Breast epithelium (tissue), 4 donors: Measurements from ENCODE around the gene PARP1. TPM values are rescaled to one million over a fixed set of nuclear protein-coding genes. Genes with fewer than 3 reads are reported as not detected.

Source experiments
- DNase-seq, 2 donors: peaks; one replicate each; pipeline ENCODE4 v3.0.0-alpha.2; 2019; ENCODE audit warnings: low spot score in 2 of 2
- H3K27ac ChIP-seq, 2 donors: fragments of 200-600 bp; sonication (generic) in 1 of 2; one replicate each; pipeline ENCODE4 v1.5.1; 2016 to 2019; ENCODE audit warnings: mild to moderate bottlenecking in 1 of 2
- H3K27me3 ChIP-seq, 2 donors: fragments of 200-600 bp; sonication (generic) in 1 of 2; one replicate each; pipeline versions ENCODE4 v1.5.1 to v1.6.0; 2017 to 2019; ENCODE audit warnings: control low read depth in 1 of 2, mild to moderate bottlenecking in 1 of 2
- H3K36me3 ChIP-seq: fragments of 200-600 bp; one replicate; pipeline ENCODE4 v1.5.1; 2019
- H3K4me1 ChIP-seq, 2 donors: fragments of 200-600 bp; sonication (generic); one replicate each; pipeline ENCODE4 v1.5.1; 2016 to 2019; ENCODE audit warnings: control low read depth in 1 of 2
- H3K4me3 ChIP-seq, 3 donors: fragments of 200-600 bp; sonication (generic); 1 replicate in 2 of 3; 2 replicates in 1 of 3; pipeline ENCODE4 v1.5.1; 2016 to 2019; ENCODE audit warnings: mild to moderate bottlenecking in 3 of 3, moderate library complexity in 2 of 3
- H3K9me3 ChIP-seq, 2 donors: fragments of 200-600 bp; sonication (generic) in 1 of 2; one replicate each; pipeline ENCODE4 v1.5.1; 2016 to 2019; ENCODE audit warnings: control low read depth in 1 of 2
- CTCF ChIP-seq, 3 donors: fragments of 450-650 bp; IDR thresholded peaks; one replicate each; pipeline ENCODE4 v1.5.1; 2016 to 2017; ENCODE audit warnings: antibody characterized with exemption in 3 of 3, mild to moderate bottlenecking in 3 of 3, moderate library complexity in 3 of 3
- POLR2A ChIP-seq: fragments of 450-650 bp; IDR thresholded peaks from one replicate; pipeline ENCODE4 v1.6.1; 2016; ENCODE audit warnings: antibody characterized with exemption, mild to moderate bottlenecking, moderate library complexity
- POLR2AphosphoS5 ChIP-seq, 3 donors: sonication (generic); formaldehyde crosslinking; IDR thresholded peaks; one replicate each; pipeline ENCODE4 v1.6.1; 2017; ENCODE audit warnings: antibody characterized with exemption in 3 of 3
- intact Hi-C: fragments of 100-400 bp; cut with DNase I; formaldehyde crosslinking; loops from one replicate; pipeline ENCODE4 v1.15.1; 2023; ENCODE audit warnings: low total_unique reads
- total RNA-seq, 3 donors: library from RNA; depleted of rRNA; stranded (reverse); fragments of >200 nt; gene quantifications; one replicate each; pipeline ENCODE4 v1.1.0, GENCODE V29; 2016

PARP1 gene
- total RNA-seq, 3 donors from 2014 or later, result 53.0 to 83.9 (median 72.3) TPM

DNA sequence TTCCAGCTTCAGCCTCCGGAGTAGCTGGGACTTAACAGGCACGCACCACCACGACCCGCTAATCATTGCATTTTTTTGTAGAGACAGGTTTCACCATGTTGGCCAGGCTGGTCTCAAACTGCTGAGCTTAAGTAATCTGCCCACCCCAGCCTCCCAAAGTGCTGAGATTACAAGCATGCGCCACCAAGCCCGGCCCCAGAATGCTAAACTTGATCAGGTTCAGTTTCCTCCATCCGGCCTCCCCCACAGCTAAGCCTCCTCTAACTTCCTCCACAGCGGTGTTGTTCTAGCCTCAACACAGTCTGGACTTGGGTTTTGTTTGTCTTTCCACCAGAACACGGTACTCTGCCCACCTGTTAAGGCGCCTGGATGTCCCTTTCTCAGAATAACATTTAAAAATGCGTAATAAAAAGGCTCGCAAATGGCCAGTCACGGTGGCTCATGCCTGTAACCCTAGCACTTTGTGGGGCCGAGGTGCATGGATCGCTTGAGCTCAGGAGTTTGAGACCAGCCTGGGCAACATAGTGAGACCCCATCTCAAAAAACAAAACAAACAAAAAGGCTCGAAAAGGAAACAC lies 2.4 kb downstream of the PARP1 start:
- intact Hi-C loops, result no loop called here
- H3K4me3 ChIP-seq, result peak overlapping the region in 1 of 3 donors; percentile 15
- no peaks in the 10 kb centered on the region for H3K9me3 ChIP-seq
- H3K27me3 ChIP-seq, result no peaks in the 10 kb centered on the region
- no peak overlapping the region for H3K27ac ChIP-seq
- H3K36me3 ChIP-seq, result no peaks in the 10 kb centered on the region
- H3K4me1 ChIP-seq, result peaks cover 0 to 4% of the 10 kb centered on the region in 2 donors
- no peak for TF ChIP-seq CTCF (IDR thresholded peaks at IDR 0.05)
- TF ChIP-seq POLR2A, result no peak
- TF ChIP-seq POLR2AphosphoS5 (IDR thresholded peaks at IDR 0.05), result no peak
- no peak for DNase-seq

DNA sequence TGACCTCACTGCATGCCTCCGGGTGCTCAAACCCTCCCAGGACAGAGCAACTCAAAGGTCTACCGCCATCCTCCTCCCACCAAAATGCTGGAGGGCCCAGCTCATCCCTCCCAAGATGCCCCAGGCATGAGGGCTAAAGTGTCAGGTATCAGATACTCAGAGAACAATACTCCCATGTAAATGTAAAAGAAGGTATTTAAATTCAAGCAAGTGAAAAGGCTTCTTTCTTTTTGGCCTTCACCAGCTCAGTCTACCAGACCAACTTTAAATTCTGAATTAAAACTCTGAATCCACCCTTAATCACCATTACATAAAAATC lies 3.0 kb downstream of the PARP1 start:
- Histone ChIP-seq H3K36me3 (no peaks in the 10 kb centered on the region), H3K27ac (no peak overlapping the region), H3K27me3 (no peaks in the 10 kb centered on the region), H3K9me3 (no peaks in the 10 kb centered on the region), H3K4me1 (peaks cover 0 to 4% of the 10 kb centered on the region in 2 donors), H3K4me3 (no peak overlapping the region)
- DNase-seq, result no peak
- TF ChIP-seq CTCF (IDR thresholded peaks at IDR 0.05) (no peak), POLR2AphosphoS5 (IDR thresholded peaks at IDR 0.05) (no peak), POLR2A (no peak)
- intact Hi-C loops, result no loop called here

DNA sequence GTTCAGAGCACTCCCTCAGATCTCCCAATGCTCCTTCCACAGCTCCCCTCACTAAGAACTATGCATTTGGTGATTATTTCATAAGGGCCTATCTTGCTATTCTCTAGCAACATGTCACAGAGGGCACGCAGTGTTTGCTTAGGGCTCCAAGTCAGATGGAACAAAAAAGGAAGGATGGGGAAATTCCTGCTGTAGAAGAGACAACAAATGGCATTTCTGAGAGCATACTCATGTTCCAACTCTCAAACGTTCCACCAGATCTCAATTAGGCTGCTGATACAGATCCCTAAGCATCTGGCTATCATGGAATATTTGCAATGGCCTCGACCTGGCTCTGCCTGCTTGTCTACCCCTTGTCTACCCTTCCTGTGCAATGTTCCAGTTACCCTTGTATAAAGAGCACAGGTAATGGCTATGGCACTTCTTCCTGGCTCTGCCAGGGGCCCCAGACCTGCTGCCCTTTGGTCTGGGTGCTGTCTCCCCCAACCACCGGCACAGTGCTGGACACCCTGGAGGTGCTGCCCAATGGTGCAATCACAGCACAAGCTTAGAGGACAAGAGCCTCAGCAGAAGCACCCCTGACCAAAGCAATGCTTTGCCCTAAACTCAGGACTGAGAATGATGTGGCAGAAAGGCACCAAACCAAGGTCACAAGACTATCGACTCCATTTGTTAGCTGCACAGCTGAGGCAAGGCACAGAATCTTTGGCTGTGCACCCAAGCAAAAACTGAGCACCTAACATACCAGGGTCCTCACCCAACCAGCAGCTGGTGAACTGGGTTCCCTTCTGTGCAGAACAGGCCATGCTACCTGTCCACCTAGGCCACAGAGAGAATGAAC lies 3.6 kb downstream of the PARP1 start:
- DNase-seq, result no peak
- no peak for TF ChIP-seq CTCF (IDR thresholded peaks at IDR 0.05)
- no peak for TF ChIP-seq POLR2AphosphoS5 (IDR thresholded peaks at IDR 0.05)
- no peak for TF ChIP-seq POLR2A
- Histone ChIP-seq H3K4me3 (no peak overlapping the region), H3K27me3 (no peaks in the 10 kb centered on the region), H3K4me1 (peaks cover 0 to 4% of the 10 kb centered on the region in 2 donors), H3K9me3 (no peaks in the 10 kb centered on the region), H3K36me3 (no peaks in the 10 kb centered on the region), H3K27ac (no peak overlapping the region)
- intact Hi-C loops, result no loop called here

GRCh38 chr1:226403201-226404034 lies 4.5 kb downstream of the PARP1 start:
- no peaks in the 10 kb centered on the region for H3K36me3 ChIP-seq
- H3K27me3 ChIP-seq, result no peaks in the 10 kb centered on the region
- H3K27ac ChIP-seq, result no peak overlapping the region
- no peaks in the 10 kb centered on the region for H3K9me3 ChIP-seq
- peaks cover 0 to 4% of the 10 kb centered on the region in 2 donors for H3K4me1 ChIP-seq
- no peak for DNase-seq
- no peak overlapping the region for H3K4me3 ChIP-seq
- TF ChIP-seq POLR2AphosphoS5 (IDR thresholded peaks at IDR 0.05), result no peak
- TF ChIP-seq CTCF (IDR thresholded peaks at IDR 0.05), result no peak
- TF ChIP-seq POLR2A, result no peak
- intact Hi-C loops, result no loop called here

DNA sequence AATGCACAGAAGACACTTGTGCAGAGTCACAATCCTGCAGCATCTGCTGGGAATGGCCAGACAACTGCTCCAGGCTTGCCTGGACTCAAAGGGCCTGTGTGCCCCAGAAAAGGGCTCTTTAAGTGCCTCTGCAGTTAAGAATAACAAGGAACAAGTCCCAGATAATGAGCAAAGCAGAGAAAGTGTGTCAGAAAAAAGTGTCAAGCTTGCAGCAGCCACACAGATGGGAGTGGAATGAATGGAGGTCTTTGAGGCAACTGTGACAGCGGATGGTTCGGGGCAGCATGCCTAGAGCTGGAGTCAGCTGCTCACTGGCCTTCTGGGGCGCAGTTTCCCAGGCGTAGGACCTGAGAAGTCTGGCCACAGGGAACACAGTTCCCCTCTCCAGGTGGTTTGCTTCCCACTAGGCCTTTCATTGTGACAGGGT lies 5.1 kb downstream of the PARP1 start:
- no peak for DNase-seq

More for the DNA sequence above, 5.1 kb downstream of the PARP1 start:
- TF ChIP-seq POLR2AphosphoS5 (IDR thresholded peaks at IDR 0.05) (no peak), CTCF (IDR thresholded peaks at IDR 0.05) (no peak), POLR2A (no peak)
- H3K4me1 ChIP-seq, result peaks cover 0 to 4% of the 10 kb centered on the region in 2 donors
- no peaks in the 10 kb centered on the region for H3K9me3 ChIP-seq
- no peaks in the 10 kb centered on the region for H3K36me3 ChIP-seq
- intact Hi-C loops, result no loop called here
- no peak overlapping the region for H3K4me3 ChIP-seq
- H3K27ac ChIP-seq, result no peak overlapping the region
- no peaks in the 10 kb centered on the region for H3K27me3 ChIP-seq
